HUES48 (cell line): ENCODE data around the gene TAF3.

Experiments used
- H3K27ac ChIP-seq: one replicate; pipeline ENCODE4 v1.7.0; 2013; ENCODE audit warnings: low read depth, low read length, inconsistent platforms
- H3K27me3 ChIP-seq: 2 replicates; pipeline ENCODE4 v1.6.1; 2013; ENCODE audit warnings: mild to moderate bottlenecking, low read length; ENCODE audit not compliant: control insufficient read depth, insufficient read depth
- H3K36me3 ChIP-seq: 2 replicates; pipeline ENCODE4 v1.6.1; 2013; ENCODE audit warnings: low read length; ENCODE audit not compliant: control insufficient read depth, insufficient read depth
- H3K4me1 ChIP-seq: 2 replicates; pipeline ENCODE4 v1.6.1; 2013; ENCODE audit warnings: mild to moderate bottlenecking, low read length; ENCODE audit not compliant: control insufficient read depth, insufficient read depth
- H3K4me3 ChIP-seq: 2 replicates; pipeline ENCODE4 v1.5.1; 2013; ENCODE audit warnings: mild to moderate bottlenecking, low read depth, low read length
- H3K9ac ChIP-seq: 2 replicates; pipeline ENCODE4 v1.6.1; 2013; ENCODE audit warnings: mild to moderate bottlenecking, low read depth, low read length, moderate library complexity
- H3K9me3 ChIP-seq: 2 replicates; pipeline ENCODE4 v1.6.1; 2013; ENCODE audit warnings: low read length; ENCODE audit not compliant: control insufficient read depth, insufficient read depth

TAF3 gene

GRCh38 chr10:7948371-7949000 is 130.2 kb downstream of the TAF3 start:
- Histone ChIP-seq H3K9me3 (no peaks in the 10 kb centered on the region), H3K4me3 (no peak overlapping the region)

GRCh38 chr10:7950981-7951847 is 132.9 kb downstream of the TAF3 start:
- H3K9ac ChIP-seq: no peak overlapping the region
- H3K36me3 ChIP-seq: no peaks in the 10 kb centered on the region
- no peaks in the 10 kb centered on the region for H3K9me3 ChIP-seq
- peaks cover 10% of the 10 kb centered on the region for H3K4me1 ChIP-seq
- H3K4me3 ChIP-seq: no peak overlapping the region
- H3K27me3 ChIP-seq: no peaks in the 10 kb centered on the region
- H3K27ac ChIP-seq: no peak overlapping the region

More at GRCh38 chr10:7948371-7949000, 130.2 kb downstream of the TAF3 start:
- no peak overlapping the region for H3K27ac ChIP-seq
- H3K36me3 ChIP-seq: no peaks in the 10 kb centered on the region
- H3K27me3 ChIP-seq: no peaks in the 10 kb centered on the region
- no peak overlapping the region; the same call in 1 of the 2 replicates for H3K9ac ChIP-seq
- peaks cover 31% of the 10 kb centered on the region for H3K4me1 ChIP-seq

DNA sequence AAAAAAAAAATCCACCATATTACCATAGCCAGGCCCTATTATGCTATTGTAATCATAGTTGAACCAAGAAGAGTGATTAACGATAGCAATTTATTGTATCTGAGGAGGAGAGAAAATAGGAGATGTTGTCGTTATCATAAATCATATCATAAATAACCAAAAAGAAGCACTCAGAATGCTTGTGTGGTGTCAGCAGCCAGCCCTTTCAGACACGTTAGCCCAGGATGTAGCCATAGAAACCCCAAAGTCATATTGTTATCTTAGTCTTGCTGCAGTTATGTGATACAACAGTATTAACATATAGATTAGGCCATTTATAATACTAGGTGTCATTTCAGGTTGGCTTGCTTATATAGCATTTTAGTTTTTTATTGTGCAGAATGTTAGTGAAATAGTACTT is 134.0 kb downstream of the TAF3 start:
- H3K9me3 ChIP-seq: no peaks in the 10 kb centered on the region
- H3K27me3 ChIP-seq: no peaks in the 10 kb centered on the region
- H3K36me3 ChIP-seq: no peaks in the 10 kb centered on the region
- H3K4me1 ChIP-seq: peaks cover 10% of the 10 kb centered on the region
- no peak overlapping the region for H3K4me3 ChIP-seq
- H3K27ac ChIP-seq: no peak overlapping the region
- no peak overlapping the region for H3K9ac ChIP-seq

- no peak overlapping the region for H3K9ac ChIP-seq
- H3K4me3 ChIP-seq: no peak overlapping the region
- H3K27ac ChIP-seq: no peak overlapping the region
- H3K27me3 ChIP-seq: no peaks in the 10 kb centered on the region
- no peaks in the 10 kb centered on the region for H3K36me3 ChIP-seq
- H3K9me3 ChIP-seq: no peaks in the 10 kb centered on the region
- H3K4me1 ChIP-seq: peaks cover 8% of the 10 kb centered on the region
Measured at GRCh38 chr10:7953447-7953846, 135.1 kb downstream of the TAF3 start.

- H3K4me1 ChIP-seq: no peaks in the 10 kb centered on the region
- H3K36me3 ChIP-seq: no peaks in the 10 kb centered on the region
- H3K27me3 ChIP-seq: no peaks in the 10 kb centered on the region
- no peak overlapping the region for H3K4me3 ChIP-seq
- H3K9me3 ChIP-seq: no peaks in the 10 kb centered on the region
- no peak overlapping the region for H3K9ac ChIP-seq
- no peak overlapping the region for H3K27ac ChIP-seq
Measured at GRCh38 chr10:7955446-7955845, 137.1 kb downstream of the TAF3 start.

DNA sequence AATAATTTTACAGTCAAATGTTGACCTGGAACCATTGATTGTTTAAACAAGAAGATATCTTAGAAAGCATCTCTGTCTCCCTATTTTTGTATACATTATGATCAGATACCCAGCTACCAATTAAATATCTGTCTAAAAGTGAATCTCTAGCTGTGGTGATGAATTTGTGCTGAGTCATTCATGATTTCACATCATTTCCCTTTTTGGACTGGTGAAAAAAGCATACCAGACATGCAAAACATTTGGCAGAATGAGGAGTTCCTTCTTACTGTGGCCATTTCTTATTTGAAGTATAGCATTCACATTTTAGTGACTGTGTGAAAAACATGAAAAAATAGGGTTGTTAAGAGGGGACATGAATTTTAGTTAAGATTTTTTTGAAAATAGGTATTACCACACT is 138.2 kb downstream of the TAF3 start:
- Histone ChIP-seq H3K27ac (no peak overlapping the region), H3K27me3 (no peaks in the 10 kb centered on the region), H3K9ac (no peak overlapping the region)

GRCh38 chr10:7957591-7957990 is 139.3 kb downstream of the TAF3 start:
- Histone ChIP-seq H3K9me3 (no peaks in the 10 kb centered on the region), H3K27ac (no peak overlapping the region), H3K4me3 (no peak overlapping the region)

More for the DNA sequence above, 138.2 kb downstream of the TAF3 start:
- Histone ChIP-seq H3K9me3 (no peaks in the 10 kb centered on the region), H3K36me3 (no peaks in the 10 kb centered on the region), H3K4me1 (no peaks in the 10 kb centered on the region), H3K4me3 (no peak overlapping the region)

GRCh38 chr10:7958442-7958841 is 140.1 kb downstream of the TAF3 start:
- Histone ChIP-seq H3K27me3 (no peaks in the 10 kb centered on the region), H3K36me3 (no peaks in the 10 kb centered on the region)

More at GRCh38 chr10:7957591-7957990, 139.3 kb downstream of the TAF3 start:
- Histone ChIP-seq H3K27me3 (no peaks in the 10 kb centered on the region), H3K9ac (no peak overlapping the region), H3K4me1 (no peaks in the 10 kb centered on the region), H3K36me3 (no peaks in the 10 kb centered on the region)

GRCh38 chr10:7960108-7960507 is 141.8 kb downstream of the TAF3 start:
- Histone ChIP-seq H3K4me3 (no peak overlapping the region), H3K27ac (no peak overlapping the region), H3K9me3 (no peaks in the 10 kb centered on the region), H3K9ac (no peak overlapping the region), H3K27me3 (no peaks in the 10 kb centered on the region), H3K4me1 (no peaks in the 10 kb centered on the region), H3K36me3 (peaks cover 10% of the 10 kb centered on the region)

More at GRCh38 chr10:7958442-7958841, 140.1 kb downstream of the TAF3 start:
- no peaks in the 10 kb centered on the region for H3K4me1 ChIP-seq
- no peak overlapping the region for H3K9ac ChIP-seq
- no peaks in the 10 kb centered on the region for H3K9me3 ChIP-seq
- H3K27ac ChIP-seq: no peak overlapping the region
- no peak overlapping the region for H3K4me3 ChIP-seq

GRCh38 chr10:7962592-7962991 is 144.3 kb downstream of the TAF3 start:
- H3K9ac ChIP-seq: no peak overlapping the region
- H3K27ac ChIP-seq: no peak overlapping the region
- no peaks in the 10 kb centered on the region for H3K9me3 ChIP-seq
- no peaks in the 10 kb centered on the region for H3K27me3 ChIP-seq
- H3K4me3 ChIP-seq: no peak overlapping the region
- H3K4me1 ChIP-seq: no peaks in the 10 kb centered on the region
- peaks cover 15% of the 10 kb centered on the region for H3K36me3 ChIP-seq

- no peaks in the 10 kb centered on the region for H3K4me1 ChIP-seq
- peaks cover 15% of the 10 kb centered on the region for H3K36me3 ChIP-seq
- no peak overlapping the region for H3K4me3 ChIP-seq
- no peak overlapping the region for H3K9ac ChIP-seq
- no peaks in the 10 kb centered on the region for H3K27me3 ChIP-seq
- no peak overlapping the region for H3K27ac ChIP-seq
- no peaks in the 10 kb centered on the region for H3K9me3 ChIP-seq
Measured at GRCh38 chr10:7965457-7965856, 147.2 kb downstream of the TAF3 start.
